Germinal center (tissue), 1 donor: Measurements from ENCODE around the gene B4GALT1.
A peak's percentile ranks its signal among the peaks of the same experiment; 100 is the strongest.

Experiments
- DNase-seq: peaks from one replicate; pipeline ENCODE4 v3.0.0; 2012; ENCODE audit warnings: mixed read lengths, low spot score

B4GALT1 gene

GRCh38 chr9:33139421-33140228 lies 27.5 kb downstream of the B4GALT1 start:
- no peak for DNase-seq

GRCh38 chr9:33138768-33139167 lies 28.4 kb downstream of the B4GALT1 start:
- no peak for DNase-seq

- no peak for DNase-seq
Measured at GRCh38 chr9:33137781-33138264, 29.3 kb downstream of the B4GALT1 start.

- DNase-seq, result no peak
Measured at GRCh38 chr9:33136721-33137670, 30.1 kb downstream of the B4GALT1 start.

GRCh38 chr9:33135470-33135958 lies 31.6 kb downstream of the B4GALT1 start:
- DNase-seq, result no peak

GRCh38 chr9:33135031-33135461 lies 32.1 kb downstream of the B4GALT1 start:
- DNase-seq, result no peak

GRCh38 chr9:33133186-33133585 lies 34.0 kb downstream of the B4GALT1 start:
- no peak for DNase-seq

- DNase-seq, result no peak
Measured at GRCh38 chr9:33131790-33132772, 35.1 kb downstream of the B4GALT1 start.

GRCh38 chr9:33130961-33131789 lies 36.0 kb downstream of the B4GALT1 start:
- no peak for DNase-seq

- DNase-seq, result peak; percentile 53
Measured at GRCh38 chr9:33129886-33130881, 37.0 kb downstream of the B4GALT1 start.

GRCh38 chr9:33129251-33129885 lies 37.8 kb downstream of the B4GALT1 start:
- DNase-seq, result no peak

GRCh38 chr9:33128570-33128969 lies 38.6 kb downstream of the B4GALT1 start:
- no peak for DNase-seq

- no peak for DNase-seq
Measured at GRCh38 chr9:33127881-33128280, 39.3 kb downstream of the B4GALT1 start.

GRCh38 chr9:33125871-33126823 lies 41.0 kb downstream of the B4GALT1 start:
- peak; percentile 57 for DNase-seq

GRCh38 chr9:33125461-33125860 lies 41.7 kb downstream of the B4GALT1 start:
- DNase-seq, result no peak

GRCh38 chr9:33124751-33125381 lies 42.3 kb downstream of the B4GALT1 start:
- peak; percentile 53 for DNase-seq

GRCh38 chr9:33124046-33124445 lies 43.1 kb downstream of the B4GALT1 start:
- no peak for DNase-seq
